HCT116 (cell line): ENCODE measurements around the gene CACNA2D2. TPM values are rescaled to one million over a fixed set of nuclear protein-coding genes. Genes with fewer than 3 reads are reported as not detected.

Source experiments
- ATAC-seq: fragments of 200-7000 bp; cut with Tn5 transposase; 2 replicates; pipeline ENCODE4 v1.9.1; 2020; ENCODE audit warnings: mild to moderate bottlenecking, moderate library complexity
- BruUV-seq: library from RNA; stranded (reverse); fragments of 400-500 nt; replicated peaks from 2 replicates; lab custom pipeline; 2021; lab: Mats Ljungman, UMichigan
- CTCF ChIA-PET: fragments of 300-600 bp; sonication (Branson Sonifier 250); formaldehyde crosslinking; loops from one replicate; lab custom pipeline; 2021; ENCODE audit warnings: antibody characterized with exemption; lab: Charles Lee
- POLR2A ChIA-PET: fragments of 300-600, 350-600 bp; sonication (Branson Sonifier 250); formaldehyde crosslinking; loops from one replicate; lab custom pipeline; 2021; ENCODE audit warnings: antibody characterized with exemption; lab: Charles Lee
- RAD21 ChIA-PET, 2 experiments: fragments of 300-600 bp; sonication (Branson Sonifier 250); formaldehyde crosslinking; loops; one replicate each; lab custom pipeline; 2023; ENCODE audit warnings: low total read pairs in 2 of 2; ENCODE audit not compliant: uncharacterized antibody in 2 of 2, unreplicated experiment in 2 of 2, low non-redundant PET in 1 of 2; lab: Charles Lee
- DNase-seq: peaks from one replicate; pipeline ENCODE4 v3.0.0-alpha.2; 2010; ENCODE audit warnings: low read depth, low spot score
- H2AFZ ChIP-seq: fragments of 200-600 bp; shearing (Covaris generic), sonication (generic); 2 replicates; pipeline ENCODE4 v1.6.1; 2017; ENCODE audit warnings: low read depth, mixed run types, mixed read lengths, antibody characterized with exemption, low read length; ENCODE audit not compliant: poor library complexity, severe bottlenecking
- H3K27ac ChIP-seq: 2 replicates; pipeline ENCODE4 v1.5.1; 2012; ENCODE audit warnings: low read depth, low read length
- H3K27me3 ChIP-seq: fragments of 200-600 bp; sonication (generic); 2 replicates; pipeline ENCODE4 v1.6.1; 2016; ENCODE audit warnings: mixed run types, low read length, mixed read lengths; ENCODE audit not compliant: insufficient read depth
- H3K36me3 ChIP-seq, 2 experiments: fragments of 200-500 bp in 1 of 2; fragments of 200-600 bp in 1 of 2; sonication (Bioruptor generic) in 1 of 2; sonication (generic) in 1 of 2; 2 replicates each; pipeline versions ENCODE4 v1.5.1 to v1.6.1; 2014 to 2016; ENCODE audit warnings: low read length in 2 of 2, inconsistent platforms in 1 of 2, mixed read lengths in 1 of 2, mixed run types in 1 of 2; ENCODE audit not compliant: insufficient read depth in 2 of 2, control insufficient read depth in 1 of 2
- H3K4me1 ChIP-seq, 2 experiments: fragments of 200-600 bp in 1 of 2; sonication (generic) in 1 of 2; 2 replicates each; pipeline versions ENCODE4 v1.5.1 to v1.6.1; 2012 to 2017; ENCODE audit warnings: low read length in 2 of 2, inconsistent platforms in 1 of 2, mild to moderate bottlenecking in 1 of 2, mixed read lengths in 1 of 2, mixed run types in 1 of 2, moderate library complexity in 1 of 2; ENCODE audit not compliant: insufficient read depth in 2 of 2, control insufficient read depth in 1 of 2
- H3K4me2 ChIP-seq: fragments of 200-600 bp; sonication (generic); 2 replicates; pipeline ENCODE4 v1.6.1; 2017; ENCODE audit warnings: mixed run types, low read length, mixed read lengths
- H3K4me3 ChIP-seq, 2 experiments: fragments of 200-600 bp in 1 of 2; sonication (generic) in 1 of 2; replicated peaks in 1 of 2; 2 replicates each; pipeline ENCODE4 v1.5.1; 2011 to 2016; ENCODE audit warnings: low read length in 2 of 2, control low read depth in 1 of 2, low read depth in 1 of 2, mild to moderate bottlenecking in 1 of 2, mixed read lengths in 1 of 2, mixed run types in 1 of 2
- H3K79me2 ChIP-seq: fragments of 200-600 bp; sonication (generic); 2 replicates; pipeline ENCODE4 v1.6.1; 2017; ENCODE audit warnings: mild to moderate bottlenecking, mixed run types, low read length, moderate library complexity, mixed read lengths; ENCODE audit not compliant: insufficient read depth
- H3K9ac ChIP-seq: fragments of 200-600 bp; sonication (generic); 2 replicates; pipeline ENCODE4 v1.6.1; 2016; ENCODE audit warnings: low read length, mixed read lengths
- H3K9me2 ChIP-seq: fragments of 200-600 bp; sonication (generic), shearing (Covaris generic); 2 replicates; pipeline ENCODE4 v1.6.1; 2017; ENCODE audit warnings: mixed run types, mild to moderate bottlenecking, moderate library complexity; ENCODE audit not compliant: insufficient read depth
- H3K9me3 ChIP-seq, 2 experiments: fragments of 200-500 bp in 1 of 2; fragments of 200-600 bp in 1 of 2; sonication (Bioruptor generic) in 1 of 2; sonication (generic) in 1 of 2; 2 replicates each; pipeline ENCODE4 v1.6.1; 2014 to 2017; ENCODE audit warnings: low read length in 2 of 2, mixed read lengths in 2 of 2, inconsistent platforms in 1 of 2, low read depth in 1 of 2, mild to moderate bottlenecking in 1 of 2, mixed run types in 1 of 2, moderate library complexity in 1 of 2; ENCODE audit not compliant: control insufficient read depth in 1 of 2, insufficient read depth in 1 of 2
- H4K20me1 ChIP-seq: fragments of 200-600 bp; sonication (generic), shearing (Covaris generic); 2 replicates; pipeline ENCODE4 v1.6.1; 2017; ENCODE audit warnings: mixed run types, mild to moderate bottlenecking, moderate library complexity; ENCODE audit not compliant: insufficient read depth
- CBX3 ChIP-seq: IDR thresholded peaks from 2 replicates; pipeline ENCODE4 v1.6.1; 2012; ENCODE audit warnings: low read depth
- EGR1 ChIP-seq: IDR thresholded peaks from 2 replicates; pipeline ENCODE4 v1.6.1; 2012; ENCODE audit warnings: low read depth
- EZH2 ChIP-seq: fragments of 200-600 bp; sonication (generic); IDR thresholded peaks from 2 replicates; pipeline ENCODE4 v1.6.1; 2017; ENCODE audit warnings: antibody characterized with exemption, mixed run types
- FOSL1 ChIP-seq: IDR thresholded peaks from 2 replicates; pipeline ENCODE4 v1.6.1; 2012; ENCODE audit warnings: low read depth
- POLR2AphosphoS5 ChIP-seq: IDR thresholded peaks from 2 replicates; pipeline ENCODE4 v1.6.1; 2011; ENCODE audit warnings: mild to moderate bottlenecking, low read depth, low read length, moderate library complexity
- RAD21 ChIP-seq: IDR thresholded peaks from 2 replicates; pipeline ENCODE4 v1.6.1; 2012; ENCODE audit warnings: low read depth, mild to moderate bottlenecking
- REST ChIP-seq: IDR thresholded peaks from 2 replicates; pipeline ENCODE4 v1.6.1; 2012; ENCODE audit warnings: low read depth
- SP1 ChIP-seq: IDR thresholded peaks from 2 replicates; pipeline ENCODE4 v1.6.1; 2012; ENCODE audit warnings: low read depth
- SRF ChIP-seq: IDR thresholded peaks from 2 replicates; pipeline ENCODE4 v1.6.1; 2012; ENCODE audit warnings: low read depth
- TCF7L2 ChIP-seq: IDR thresholded peaks from 2 replicates; pipeline ENCODE4 v1.7.0; 2011; ENCODE audit warnings: borderline replicate concordance, inconsistent platforms; ENCODE audit not compliant: insufficient read depth, insufficient read length; ENCODE audit errors: extremely low read depth
- YY1 ChIP-seq: IDR thresholded peaks from 2 replicates; pipeline ENCODE4 v1.6.1; 2011; ENCODE audit warnings: low read length, low read depth, moderate library complexity, mild to moderate bottlenecking; ENCODE audit not compliant: insufficient replicate concordance; ENCODE audit errors: extremely low read depth
- ZNF274 ChIP-seq: fragments of 200-500 bp; sonication (Bioruptor generic); IDR thresholded peaks from 2 replicates; pipeline ENCODE4 v1.6.1; 2014; ENCODE audit warnings: mild to moderate bottlenecking, low read depth, low read length, inconsistent platforms
- intact Hi-C: fragments of 100-400 bp; cut with micrococcal nuclease; formaldehyde crosslinking; loops from 2 replicates; pipeline ENCODE4 v1.10.0; 2022
- total RNA-seq: library from RNA; stranded (reverse); gene quantifications from one replicate; pipeline ENCODE4 v1.2.1, GENCODE V29; 2021; ENCODE audit not compliant: unreplicated experiment
- TF ChIP-seq, protein P1 (sequence below): IDR thresholded peaks from 2 replicates; pipeline ENCODE4 v1.6.1; 2011; ENCODE audit warnings: mild to moderate bottlenecking, low read length, moderate library complexity; ENCODE audit not compliant: insufficient replicate concordance; ENCODE audit errors: extremely low read depth

The CACNA2D2 gene
- total RNA-seq, 1 experiment from 2014 or later = 10.2 TPM

- Histone ChIP-seq H3K79me2 (peaks cover 28% of the 10 kb centered on the region), H3K27ac (no peak overlapping the region), H3K9me3 (no peaks in the 10 kb centered on the region), H3K27me3 (no peaks in the 10 kb centered on the region), H2AFZ (no peak overlapping the region), H3K4me3 (peak overlapping the region; percentile 62 to 89), H3K36me3 (peaks cover 0 to 3% of the 10 kb centered on the region in 2 experiments; a peak in 1 of 4 replicates), H4K20me1 (no peaks in the 10 kb centered on the region), H3K4me1 (peaks cover 28 to 56% of the 10 kb centered on the region in 2 experiments), H3K9ac (peak overlapping the region; percentile 98), H3K9me2 (no peaks in the 10 kb centered on the region), H3K4me2 (peak overlapping the region; percentile 95)
- ChIA-PET CTCF (no interaction called here), RAD21 (no interaction called here), POLR2A (interaction anchor here (0.8 to 1.3 kb wide), 2 partner anchors 9 to 40 kb away, joined by 3 to 11 read pairs; partner anchors contain the start of genes CYB561D2 and NPRL2)
- intact Hi-C loops = no loop called here
- ATAC-seq = no peak
- DNase-seq = no peak
- no TSS peak for BruUV-seq
- TF ChIP-seq ZNF274 = no peak
- TF ChIP-seq CBX3 = no peak
- TF ChIP-seq FOSL1 = no peak
- TF ChIP-seq REST = no peak
- TF ChIP-seq RAD21 = no peak
- no peak for TF ChIP-seq TCF7L2
- TF ChIP-seq POLR2AphosphoS5 = no peak
- TF ChIP-seq EZH2 = no peak
- TF ChIP-seq SRF = no peak
- TF ChIP-seq, protein P1, sequence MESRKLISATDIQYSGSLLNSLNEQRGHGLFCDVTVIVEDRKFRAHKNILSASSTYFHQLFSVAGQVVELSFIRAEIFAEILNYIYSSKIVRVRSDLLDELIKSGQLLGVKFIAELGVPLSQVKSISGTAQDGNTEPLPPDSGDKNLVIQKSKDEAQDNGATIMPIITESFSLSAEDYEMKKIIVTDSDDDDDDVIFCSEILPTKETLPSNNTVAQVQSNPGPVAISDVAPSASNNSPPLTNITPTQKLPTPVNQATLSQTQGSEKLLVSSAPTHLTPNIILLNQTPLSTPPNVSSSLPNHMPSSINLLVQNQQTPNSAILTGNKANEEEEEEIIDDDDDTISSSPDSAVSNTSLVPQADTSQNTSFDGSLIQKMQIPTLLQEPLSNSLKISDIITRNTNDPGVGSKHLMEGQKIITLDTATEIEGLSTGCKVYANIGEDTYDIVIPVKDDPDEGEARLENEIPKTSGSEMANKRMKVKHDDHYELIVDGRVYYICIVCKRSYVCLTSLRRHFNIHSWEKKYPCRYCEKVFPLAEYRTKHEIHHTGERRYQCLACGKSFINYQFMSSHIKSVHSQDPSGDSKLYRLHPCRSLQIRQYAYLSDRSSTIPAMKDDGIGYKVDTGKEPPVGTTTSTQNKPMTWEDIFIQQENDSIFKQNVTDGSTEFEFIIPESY = no peak
- TF ChIP-seq EGR1 = no peak
- no peak for TF ChIP-seq SP1
- no peak for TF ChIP-seq YY1
These were observed 161.9 kb downstream of the CACNA2D2 start for GRCh38 chr3:50341537-50341936.
